T follicular helper cell (primary cell): ENCODE data around the gene CNDP2.
"Not testable (repeated sequence)": the region's sequence is repeated elsewhere in the genome, so short reads cannot be mapped to it uniquely, and the experiment has no call there.

Source experiments
- DNase-seq: peaks from one replicate; pipeline ENCODE4 v3.0.0-alpha.2; 2020; ENCODE audit warnings: low read depth

The CNDP2 gene

DNA sequence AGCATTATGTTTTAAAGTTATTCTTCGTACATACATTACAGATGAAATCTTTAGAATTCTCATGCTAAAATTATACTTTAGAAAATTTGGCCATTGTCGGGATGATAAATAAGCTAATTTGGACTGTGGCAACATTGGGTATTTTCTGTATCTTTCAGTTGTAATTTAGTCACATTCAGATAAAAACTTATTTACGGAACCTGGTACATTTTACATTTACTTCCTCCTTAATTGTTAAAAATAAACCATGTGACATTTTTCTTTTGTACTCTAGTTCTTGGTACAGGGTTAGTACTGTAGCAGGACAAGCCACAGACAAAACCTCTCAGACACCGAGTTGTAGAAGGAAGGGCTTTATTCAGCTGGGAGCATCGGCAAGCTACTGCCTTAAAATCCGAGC lies 4.2 kb downstream of the CNDP2 start:
- no peak for DNase-seq

DNA sequence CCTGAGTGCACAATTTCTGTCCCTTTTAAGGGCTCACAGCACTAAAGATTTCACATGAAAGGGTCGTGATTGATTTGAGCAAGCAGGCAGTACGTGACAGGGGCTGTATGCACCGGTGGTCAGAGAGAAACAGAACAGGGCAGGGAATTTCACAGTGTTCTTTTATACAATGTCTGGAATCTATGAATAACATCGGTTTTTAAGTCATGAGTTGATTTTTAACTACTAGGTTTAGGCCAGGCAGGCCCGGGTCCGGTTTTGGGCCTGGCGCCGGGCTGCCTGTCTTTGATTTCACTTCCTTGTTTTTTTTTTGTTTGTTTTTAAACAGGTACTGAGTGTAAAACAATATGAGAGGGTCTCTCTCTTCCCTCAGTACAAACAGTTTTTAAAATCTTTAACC lies 4.6 kb downstream of the CNDP2 start:
- not testable (repeated sequence) for DNase-seq

GRCh38 chr18:74501386-74501785 lies 5.2 kb downstream of the CNDP2 start:
- DNase-seq, result no peak

DNA sequence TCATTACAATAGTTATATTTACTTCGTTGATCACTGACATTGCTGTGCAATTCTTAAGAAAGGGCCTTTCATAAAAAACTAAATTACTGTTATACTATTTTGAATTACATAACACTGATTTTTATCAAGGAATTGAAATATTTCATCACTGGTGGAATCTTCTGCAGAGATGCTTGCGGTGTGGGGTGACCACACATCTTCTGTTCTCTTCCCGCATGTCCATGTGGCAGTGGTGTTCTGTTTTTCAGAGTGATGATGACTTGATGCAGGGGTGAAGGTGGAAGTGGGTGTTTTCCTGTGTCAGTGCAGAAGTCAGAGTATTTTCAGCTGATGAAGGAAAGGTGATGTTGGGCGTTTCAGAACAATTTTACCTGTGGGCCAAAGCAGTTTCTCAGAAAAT lies 7.0 kb downstream of the CNDP2 start:
- no peak for DNase-seq

- DNase-seq, result no peak
Measured at GRCh38 chr18:74505776-74506175, 9.6 kb downstream of the CNDP2 start.

DNA sequence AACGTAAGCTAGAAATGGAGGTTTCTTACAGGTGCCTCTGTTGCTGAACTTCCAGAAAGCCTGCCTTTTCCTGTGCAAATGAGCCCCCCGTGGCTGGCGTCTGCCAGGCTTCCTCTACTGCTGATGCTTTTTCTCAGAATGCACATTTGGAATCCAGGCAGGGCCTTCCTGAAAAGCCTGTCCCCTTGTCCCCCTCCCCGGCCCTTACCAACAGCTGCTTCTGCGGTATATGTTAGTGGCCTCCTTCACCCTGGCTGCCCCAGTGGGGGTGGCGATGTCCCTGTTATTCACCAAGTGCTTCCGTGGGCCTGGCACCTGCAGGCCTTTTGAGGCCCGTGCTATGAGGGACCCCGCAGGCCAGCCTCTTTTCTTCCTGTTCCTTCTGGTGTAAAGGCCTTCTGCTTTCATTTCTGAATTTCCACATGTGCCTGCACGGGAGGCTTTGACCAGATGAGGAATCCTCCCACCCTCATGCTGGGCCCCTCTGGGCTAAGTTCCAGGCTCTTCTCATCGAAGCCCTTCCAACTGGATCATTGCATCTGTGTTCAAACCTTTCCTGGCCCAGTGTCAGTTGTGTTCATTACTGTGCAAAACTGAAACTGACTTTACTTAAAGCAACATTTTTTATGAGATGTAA lies 10.4 kb downstream of the CNDP2 start:
- no peak for DNase-seq

- no peak for DNase-seq
Measured at GRCh38 chr18:74507097-74507881, 11.1 kb downstream of the CNDP2 start.

DNA sequence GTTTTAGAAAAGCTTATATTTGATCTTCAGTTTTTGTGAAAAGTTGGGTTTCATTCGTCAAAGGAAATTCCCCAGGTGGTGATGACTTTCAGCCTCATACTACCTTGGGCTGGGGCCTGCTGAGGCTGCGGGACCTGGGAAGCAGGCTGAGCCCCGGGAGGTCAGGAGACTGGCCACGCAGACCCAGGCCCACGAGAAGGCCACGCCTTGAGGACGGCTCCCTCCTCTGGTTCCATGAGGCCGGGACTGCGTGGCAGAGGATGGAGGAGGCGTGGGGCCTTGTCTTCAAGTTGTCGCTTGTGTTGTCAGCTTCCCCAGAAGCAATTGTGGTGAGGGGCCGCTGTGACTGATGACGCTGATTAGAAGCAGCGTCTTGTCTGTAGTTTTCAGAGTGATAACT lies 11.8 kb downstream of the CNDP2 start:
- no peak for DNase-seq

- no peak for DNase-seq
Measured at GRCh38 chr18:74508366-74508765, 12.2 kb downstream of the CNDP2 start.

GRCh38 chr18:74508821-74509225 lies 12.7 kb downstream of the CNDP2 start:
- DNase-seq, result no peak

GRCh38 chr18:74509856-74510769 lies 13.9 kb downstream of the CNDP2 start:
- no peak for DNase-seq

GRCh38 chr18:74510770-74511095 lies 14.6 kb downstream of the CNDP2 start:
- no peak for DNase-seq

DNA sequence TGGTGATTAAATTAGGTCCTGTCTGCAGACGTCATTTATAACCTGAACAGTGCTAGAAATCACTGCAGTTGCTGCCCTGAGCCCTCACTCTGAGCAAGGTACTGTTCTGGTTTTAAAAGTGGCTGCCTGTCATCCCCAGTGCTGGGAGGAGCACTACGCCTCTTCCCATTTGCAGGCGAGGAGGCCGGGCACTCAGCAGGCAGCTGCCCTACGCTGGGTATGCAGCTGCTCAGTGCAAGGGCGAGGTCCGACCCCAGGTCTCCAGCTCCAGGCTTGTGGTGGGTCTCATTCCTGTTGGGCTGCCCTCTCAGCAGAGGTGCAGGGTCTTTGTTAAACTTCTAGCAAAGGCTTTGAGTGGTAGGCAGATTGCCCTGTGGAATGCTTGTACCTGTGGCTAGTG lies 15.7 kb downstream of the CNDP2 start:
- no peak for DNase-seq

DNA sequence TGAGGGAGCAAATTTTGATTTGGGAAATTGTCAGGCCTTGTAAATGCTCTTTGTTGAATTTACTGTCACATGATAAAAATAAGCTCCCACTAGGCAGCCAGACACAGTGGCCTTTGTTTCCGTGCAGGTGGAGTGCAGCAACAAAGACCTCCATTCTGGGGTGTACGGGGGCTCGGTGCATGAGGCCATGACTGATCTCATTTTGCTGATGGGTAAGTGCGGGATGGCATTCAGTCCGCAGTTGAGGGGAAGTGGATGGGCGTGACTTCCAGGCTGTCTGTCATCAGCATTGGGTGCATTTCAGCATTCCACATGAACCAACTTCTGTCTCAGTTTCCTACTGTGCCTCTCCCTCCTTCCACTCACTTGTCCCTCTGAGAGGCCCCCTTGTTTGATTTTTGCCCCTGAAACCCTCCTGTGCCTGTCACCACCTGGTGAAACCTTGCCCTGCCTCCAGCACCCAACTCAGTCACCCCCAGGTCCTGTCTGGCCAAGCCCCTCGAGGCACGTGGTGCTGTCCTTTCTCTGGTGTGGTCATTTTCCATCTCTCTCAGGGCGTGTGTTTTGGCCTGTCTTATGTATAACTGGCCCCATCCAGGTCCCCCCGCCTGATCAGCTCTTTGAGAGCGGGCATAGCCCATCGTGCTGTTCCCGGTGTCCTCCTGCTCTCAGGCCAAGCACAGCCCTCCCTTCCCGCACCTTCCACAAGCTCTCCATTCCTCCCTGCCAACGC lies 16.3 kb downstream of the CNDP2 start:
- no peak for DNase-seq

GRCh38 chr18:74513149-74513882 lies 17.2 kb downstream of the CNDP2 start:
- DNase-seq, result no peak

DNA sequence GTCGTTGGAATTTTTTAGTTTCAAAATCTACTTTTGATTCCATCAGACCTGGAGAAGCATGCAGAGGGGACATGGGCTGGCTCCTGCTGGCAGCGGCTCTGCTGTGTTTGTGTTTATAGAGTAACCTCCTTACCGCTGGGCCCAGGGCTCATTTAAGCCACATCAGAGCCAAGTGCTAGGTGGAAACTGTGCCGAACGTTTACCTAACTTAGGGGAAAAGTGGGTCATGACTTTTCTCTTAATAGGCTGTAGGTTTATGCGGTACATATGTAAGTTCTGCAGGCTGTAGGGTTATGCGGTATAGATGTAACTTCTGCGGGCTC lies 17.7 kb downstream of the CNDP2 start:
- no peak for DNase-seq

GRCh38 chr18:74514860-74515495 lies 18.8 kb downstream of the CNDP2 start:
- no peak for DNase-seq

- no peak for DNase-seq
Measured at GRCh38 chr18:74515620-74516231, 19.6 kb downstream of the CNDP2 start.

DNA sequence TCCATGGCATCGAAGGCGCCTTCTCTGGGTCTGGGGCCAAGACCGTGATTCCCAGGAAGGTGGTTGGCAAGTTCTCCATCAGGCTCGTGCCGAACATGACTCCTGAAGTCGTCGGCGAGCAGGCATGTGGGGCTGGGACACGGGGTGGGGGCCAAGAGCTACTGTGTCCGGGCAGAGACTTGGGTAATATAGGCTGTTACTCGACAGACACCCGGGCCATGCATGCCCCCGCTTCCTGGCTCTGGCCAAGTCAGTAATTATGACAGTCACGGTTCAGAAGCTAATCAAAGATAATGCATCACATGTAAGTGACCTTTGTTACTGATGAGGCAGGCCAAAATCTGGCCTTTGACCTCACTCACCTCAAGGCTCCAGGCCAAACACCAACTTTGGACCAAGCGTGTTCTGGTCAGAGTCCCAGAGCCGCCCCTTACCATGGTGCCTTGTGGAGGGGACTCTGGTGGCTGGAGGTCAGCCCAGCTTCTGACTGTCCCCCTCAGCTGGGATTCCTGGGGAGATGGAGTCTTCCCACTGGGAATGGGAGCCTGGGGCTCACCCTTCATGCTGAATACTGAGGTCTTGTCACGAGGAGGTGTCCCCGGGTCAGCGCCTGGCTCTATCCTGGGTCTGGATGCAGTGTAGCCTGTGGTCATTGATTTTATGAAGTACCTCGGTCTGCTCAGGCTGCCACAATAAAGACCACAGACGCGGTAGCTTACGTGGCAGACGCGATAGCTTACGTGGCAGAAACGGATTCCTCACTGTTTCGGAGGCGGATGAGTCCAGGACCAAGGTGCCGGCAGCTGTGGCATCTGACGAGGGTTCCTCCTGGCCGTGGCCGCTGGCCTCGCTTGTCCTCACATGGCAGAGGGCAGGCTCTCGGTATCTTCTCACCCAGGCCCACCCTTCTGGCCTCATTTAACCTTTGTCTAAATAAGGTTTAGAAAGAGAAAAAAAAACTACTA lies 20.4 kb downstream of the CNDP2 start:
- DNase-seq, result no peak
